ENCODE measurements around the gene BOK. TPM values are rescaled to one million over a fixed set of nuclear protein-coding genes. Genes with fewer than 3 reads are reported as not detected.

BOK gene
- total and polyA plus RNA-seq, 2 donors (not counting 3 experiments of a cell fraction or from before 2014, with no cell fraction given): 76.0 to 95.5 TPM

- Histone ChIP-seq H3K4me2 (ENCODE audit: insufficient read depth, low read length) (no peak overlapping the region), H3K9me3 (replicated peaks; ENCODE audit: control insufficient read depth, insufficient read depth, low read length) (no peaks in the 10 kb centered on the region), H3K36me3 (ENCODE audit: control insufficient read depth in 2 of 2, extremely low read depth in 1 of 2, insufficient read depth in 2 of 2, low read length in 2 of 2) (no peaks in the 10 kb centered on the region), H3K4me1 (ENCODE audit: control insufficient read depth, extremely low read depth, insufficient read depth, low read length) (peaks cover 15% of the 10 kb centered on the region), H3K4me3 (replicated peaks in 1 of 3; ENCODE audit: insufficient read depth in 1 of 3, low read depth in 1 of 3, low read length in 3 of 3) (no peak overlapping the region), H3K27me3 (ENCODE audit: control insufficient read depth in 2 of 2, insufficient read depth in 2 of 2, low read length in 2 of 2) (no peaks in the 10 kb centered on the region), H3K9ac (replicated peaks; ENCODE audit: extremely low read depth, insufficient read depth, low read length) (no peak overlapping the region), H3K9me1 (replicated peaks; ENCODE audit: control insufficient read depth, extremely low read depth, insufficient read depth, low read length) (no peaks in the 10 kb centered on the region), H3K79me2 (ENCODE audit: control insufficient read depth, insufficient read depth, low read length) (peaks cover 28% of the 10 kb centered on the region), H2AFZ (ENCODE audit: low read depth, low read length) (no peak overlapping the region), H3K27ac (ENCODE audit: insufficient read depth, low read depth, low read length) (no peak overlapping the region), H4K20me1 (replicated peaks; ENCODE audit: control insufficient read depth, extremely low read depth, insufficient read depth, low read length) (no peaks in the 10 kb centered on the region)
- POLR2A ChIA-PET: no interaction called here
- dilution Hi-C loops (cut with MboI; ENCODE audit: extremely low pct_ligation_motif_present, low sequenced_read_pairs): no loop called here
- intact Hi-C loops (cut with micrococcal nuclease): no loop called here
- CTCF ChIA-PET: interaction anchor here (0.7 kb wide), 1 partner anchor 128 kb away, joined by 3 read pairs; no protein-coding TSS in a partner anchor
- FAIRE-seq: no peak
- BruUV-seq (replicated peaks): no TSS peak
- DNase-seq (ENCODE audit: low read depth, low spot score): no peak
- TF ChIP-seq MYC (IDR thresholded peaks at IDR 0.05; ENCODE audit: low read depth, low read length) (no peak), POLR2A (IDR thresholded peaks at IDR 0.05; ENCODE audit: low read depth, low read length) (no peak), GATA2 (IDR thresholded peaks at IDR 0.05; ENCODE audit: insufficient read depth, insufficient read length, low read depth, low read length) (no peak), EZH2 (IDR thresholded peaks at IDR 0.05; ENCODE audit: borderline replicate concordance, low read depth, low read length, severe bottlenecking) (no peak), CTCF (IDR thresholded peaks at IDR 0.05; ENCODE audit: extremely low read depth in 1 of 2, insufficient read depth in 1 of 2, low read depth in 1 of 2, low read length in 2 of 2) (no peak), FOS (IDR thresholded peaks at IDR 0.05; ENCODE audit: borderline replicate concordance, insufficient read depth, low read length) (no peak), JUN (IDR thresholded peaks at IDR 0.05; ENCODE audit: borderline replicate concordance, insufficient read depth, insufficient read length, low read depth) (no peak), MAX (IDR thresholded peaks at IDR 0.05; ENCODE audit: insufficient read depth, insufficient read length) (no peak), POLR2AphosphoS5 (IDR thresholded peaks at IDR 0.05; ENCODE audit: insufficient read depth, low read depth, low read length) (no peak)
These were observed 54.7 kb downstream of the BOK start for GRCh38 chr2:241613017-241613780.
